Transverse colon (tissue), 4 donors: Measurements from ENCODE around the gene CACNA1B.

Experiments used
- POLR2AphosphoS5 ChIP-seq, 3 donors: sonication (generic); formaldehyde crosslinking; IDR thresholded peaks; one replicate each; pipeline ENCODE4 v1.6.1; 2016; ENCODE audit warnings: antibody characterized with exemption in 3 of 3
- TF ChIP-seq, protein P1 (sequence below), 5 experiments: fragments of 200-600 bp in 3 of 5; fragments of 450-650 bp in 2 of 5; sonication (generic) in 3 of 5; IDR thresholded peaks; 1 replicate in 2 of 5; 2 replicates in 3 of 5; pipeline ENCODE4 v1.5.1; 2016 to 2017; ENCODE audit warnings: antibody characterized with exemption in 5 of 5, inconsistent platforms in 3 of 5, mild to moderate bottlenecking in 2 of 5, moderate library complexity in 1 of 5

DNA sequence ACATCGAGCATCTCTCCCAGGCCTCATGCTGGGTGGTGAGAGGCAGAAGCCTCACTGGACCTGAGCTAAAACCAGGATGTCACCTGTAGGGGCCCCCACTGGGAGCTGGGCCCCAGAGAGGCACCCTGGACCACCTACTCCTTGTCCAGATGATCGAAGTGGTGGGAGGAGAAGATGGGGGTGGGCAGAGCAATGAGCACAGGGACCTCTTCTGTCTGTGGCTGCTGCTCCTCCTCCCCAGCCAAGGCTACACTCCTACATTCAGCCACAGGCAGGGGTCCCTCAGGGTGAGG, 227.5 kb downstream of the CACNA1B start:
- TF ChIP-seq, protein P1, sequence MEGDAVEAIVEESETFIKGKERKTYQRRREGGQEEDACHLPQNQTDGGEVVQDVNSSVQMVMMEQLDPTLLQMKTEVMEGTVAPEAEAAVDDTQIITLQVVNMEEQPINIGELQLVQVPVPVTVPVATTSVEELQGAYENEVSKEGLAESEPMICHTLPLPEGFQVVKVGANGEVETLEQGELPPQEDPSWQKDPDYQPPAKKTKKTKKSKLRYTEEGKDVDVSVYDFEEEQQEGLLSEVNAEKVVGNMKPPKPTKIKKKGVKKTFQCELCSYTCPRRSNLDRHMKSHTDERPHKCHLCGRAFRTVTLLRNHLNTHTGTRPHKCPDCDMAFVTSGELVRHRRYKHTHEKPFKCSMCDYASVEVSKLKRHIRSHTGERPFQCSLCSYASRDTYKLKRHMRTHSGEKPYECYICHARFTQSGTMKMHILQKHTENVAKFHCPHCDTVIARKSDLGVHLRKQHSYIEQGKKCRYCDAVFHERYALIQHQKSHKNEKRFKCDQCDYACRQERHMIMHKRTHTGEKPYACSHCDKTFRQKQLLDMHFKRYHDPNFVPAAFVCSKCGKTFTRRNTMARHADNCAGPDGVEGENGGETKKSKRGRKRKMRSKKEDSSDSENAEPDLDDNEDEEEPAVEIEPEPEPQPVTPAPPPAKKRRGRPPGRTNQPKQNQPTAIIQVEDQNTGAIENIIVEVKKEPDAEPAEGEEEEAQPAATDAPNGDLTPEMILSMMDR (IDR thresholded peaks at IDR 0.05) = no peak
- no peak for TF ChIP-seq POLR2AphosphoS5 (IDR thresholded peaks at IDR 0.05)
